NCI-H146 treated with DMSO at 0.1 percent for 48 hours (cell line): ENCODE measurements around the gene IL26.
"Not testable (repeated sequence)": the region's sequence is repeated elsewhere in the genome, so short reads cannot be mapped to it uniquely, and the experiment has no call there.

Source experiments
- DNase-seq: peaks from one replicate; lab custom pipeline; 2025; ENCODE audit not compliant: unreplicated experiment; lab: John Stamatoyannopoulos, UW

Gene IL26

GRCh38 chr12:68240079-68240478 lies 14.5 kb upstream of the IL26 start:
- DNase-seq, result no peak

GRCh38 chr12:68239309-68239982 lies 13.8 kb upstream of the IL26 start:
- no peak for DNase-seq

- no peak for DNase-seq
Measured at GRCh38 chr12:68237619-68238018, 12.0 kb upstream of the IL26 start.

- DNase-seq, result no peak
Measured at GRCh38 chr12:68237078-68237477, 11.5 kb upstream of the IL26 start.

- no peak for DNase-seq
Measured at GRCh38 chr12:68236421-68237059, 10.9 kb upstream of the IL26 start.

- DNase-seq, result no peak
Measured at GRCh38 chr12:68235576-68235975, 10.0 kb upstream of the IL26 start.

- DNase-seq, result no peak
Measured at GRCh38 chr12:68234140-68234539, 8.5 kb upstream of the IL26 start.

- DNase-seq, result no peak
Measured at GRCh38 chr12:68233498-68233897, 7.9 kb upstream of the IL26 start.

- no peak for DNase-seq
Measured at GRCh38 chr12:68231691-68232090, 6.1 kb upstream of the IL26 start.

- no peak for DNase-seq
Measured at GRCh38 chr12:68231229-68231628, 5.6 kb upstream of the IL26 start.

GRCh38 chr12:68229956-68230355 lies 4.3 kb upstream of the IL26 start:
- no peak for DNase-seq

GRCh38 chr12:68227356-68227755 lies 1.7 kb upstream of the IL26 start:
- no peak for DNase-seq

GRCh38 chr12:68224613-68225285 lies 861 bp downstream of the IL26 start:
- DNase-seq, result no peak

- peak; percentile 73 for DNase-seq
Measured at GRCh38 chr12:68223067-68223747, 2.4 kb downstream of the IL26 start.

- DNase-seq, result no peak
Measured at GRCh38 chr12:68222326-68222725, 3.3 kb downstream of the IL26 start.

GRCh38 chr12:68221497-68221896 lies 4.1 kb downstream of the IL26 start:
- no peak for DNase-seq

GRCh38 chr12:68210875-68211274 lies 14.7 kb downstream of the IL26 start:
- no peak for DNase-seq

GRCh38 chr12:68209048-68209728 lies 16.4 kb downstream of the IL26 start:
- DNase-seq, result not testable (repeated sequence)

- no peak for DNase-seq
Measured at GRCh38 chr12:68207276-68207675, 18.3 kb downstream of the IL26 start.

GRCh38 chr12:68206446-68206845 lies 19.2 kb downstream of the IL26 start:
- DNase-seq, result no peak

GRCh38 chr12:68203460-68203875 lies 22.1 kb downstream of the IL26 start:
- no peak for DNase-seq
